PC-3 (cell line): ENCODE data around the gene NAA25. TPM values are rescaled to one million over a fixed set of nuclear protein-coding genes. Genes with fewer than 3 reads are reported as not detected.
A peak's percentile ranks its signal among the peaks of the same experiment; 100 is the strongest.

Source experiments
- ATAC-seq: fragments of 200-7000 bp; cut with Tn5 transposase; 2 replicates; pipeline ENCODE4 v1.9.1; 2020; ENCODE audit warnings: mild to moderate bottlenecking, moderate library complexity
- BruUV-seq: library from RNA; stranded (reverse); fragments of 400-500 nt; replicated peaks from 2 replicates; lab custom pipeline; 2021; lab: Mats Ljungman, UMichigan
- CTCF ChIA-PET: fragments of 300-600 bp; sonication (Branson Sonifier 250); formaldehyde crosslinking; loops from one replicate; lab custom pipeline; 2022; ENCODE audit warnings: antibody characterized with exemption; lab: Charles Lee
- POLR2A ChIA-PET: fragments of 300-600 bp; sonication (Branson Sonifier 250); formaldehyde crosslinking; loops from one replicate; lab custom pipeline; 2022; ENCODE audit warnings: antibody characterized with exemption; ENCODE audit not compliant: unreplicated experiment; lab: Charles Lee
- DNase-seq: peaks from one replicate; pipeline ENCODE4 v3.0.0-alpha.2; 2015
- H2AFZ ChIP-seq: fragments of 300-600 bp; sonication (generic); 2 replicates; pipeline ENCODE4 v1.6.0; 2016; ENCODE audit warnings: antibody characterized with exemption, low read length
- H3F3A ChIP-seq: fragments of 300-600 bp; sonication (generic); one replicate; pipeline ENCODE4 v1.6.0; 2017; ENCODE audit warnings: antibody characterized with exemption, low read length, control low read depth, mild to moderate bottlenecking; ENCODE audit not compliant: unreplicated experiment
- H3K27ac ChIP-seq: fragments of 300-600 bp; sonication (generic); 2 replicates; pipeline ENCODE4 v1.5.1; 2016; ENCODE audit warnings: mild to moderate bottlenecking, low read length
- H3K27me3 ChIP-seq: fragments of 300-600 bp; sonication (generic); 2 replicates; pipeline ENCODE4 v1.6.1; 2016; ENCODE audit warnings: low read length, mixed read lengths
- H3K36me3 ChIP-seq: fragments of 300-600 bp; sonication (generic); 2 replicates; pipeline ENCODE4 v1.6.1; 2016; ENCODE audit warnings: low read depth, mixed run types, low read length, mixed read lengths
- H3K4me1 ChIP-seq: fragments of 300-600 bp; sonication (generic); 2 replicates; pipeline ENCODE4 v1.5.1; 2016; ENCODE audit warnings: low read length; ENCODE audit not compliant: insufficient read depth
- H3K4me2 ChIP-seq: fragments of 300-600 bp; sonication (generic); 2 replicates; pipeline ENCODE4 v1.6.0; 2016; ENCODE audit warnings: low read length
- H3K4me3 ChIP-seq: fragments of 300-600 bp; sonication (generic); 2 replicates; pipeline ENCODE4 v1.5.1; 2016; ENCODE audit warnings: mild to moderate bottlenecking, low read length, mixed read lengths
- H3K79me2 ChIP-seq: fragments of 300-600 bp; sonication (generic); 2 replicates; pipeline ENCODE4 v1.6.1; 2017; ENCODE audit warnings: low read length, mixed read lengths
- H3K9ac ChIP-seq: fragments of 300-600 bp; sonication (generic); 2 replicates; pipeline ENCODE4 v1.6.0; 2016; ENCODE audit warnings: mild to moderate bottlenecking, low read length
- H3K9me2 ChIP-seq: fragments of 300-600 bp; sonication (generic); replicated peaks from 2 replicates; pipeline ENCODE4 v1.6.1; 2016; ENCODE audit warnings: mixed run types, low read length, mixed read lengths
- H3K9me3 ChIP-seq: fragments of 300-600 bp; sonication (generic); 2 replicates; pipeline ENCODE4 v1.6.1; 2016; ENCODE audit warnings: low read length, mixed read lengths
- H4K20me1 ChIP-seq: fragments of 300-600 bp; sonication (generic); 2 replicates; pipeline ENCODE4 v1.6.1; 2016; ENCODE audit warnings: low read length, mixed read lengths
- CTCF ChIP-seq: fragments of 300-600 bp; sonication (generic); conservative IDR thresholded peaks from 2 replicates; pipeline ENCODE4 v1.5.1; 2017; ENCODE audit warnings: antibody characterized with exemption, low read depth, mild to moderate bottlenecking, low read length
- EZH2 ChIP-seq: fragments of 300-600 bp; sonication (generic); IDR thresholded peaks from one replicate; pipeline ENCODE4 v1.6.1; 2017; ENCODE audit warnings: antibody characterized with exemption, mild to moderate bottlenecking, low read length; ENCODE audit not compliant: unreplicated experiment
- EZH2phosphoT487 ChIP-seq: fragments of 300-600 bp; sonication (generic); IDR thresholded peaks from 2 replicates; pipeline ENCODE4 v1.6.1; 2018; ENCODE audit warnings: mild to moderate bottlenecking, antibody characterized with exemption, low read length, borderline replicate concordance
- intact Hi-C: fragments of 100-400 bp; cut with micrococcal nuclease; formaldehyde crosslinking; loops from 2 replicates; pipeline ENCODE4 v1.9.0; 2023
- total RNA-seq: library from RNA; depleted of rRNA; stranded (reverse); fragments of >200 nt; gene quantifications from 2 replicates; pipeline ENCODE4 v1.2.3, GENCODE V29; 2014

NAA25 gene
- total RNA-seq, 1 experiment from 2014 or later, result 33.3 TPM

- H3K36me3 ChIP-seq, result peaks cover 61% of the 10 kb centered on the region
- CTCF ChIA-PET, result no interaction called here
- intact Hi-C loops, result no loop called here
- H3K79me2 ChIP-seq, result peaks cover 94% of the 10 kb centered on the region
- peaks cover 37% of the 10 kb centered on the region for H4K20me1 ChIP-seq
- no TSS peak for BruUV-seq
- no peaks in the 10 kb centered on the region for H3K27me3 ChIP-seq
- ATAC-seq (no peak), DNase-seq (no peak)
- no peak overlapping the region for H3K4me2 ChIP-seq
- H3K4me3 ChIP-seq, result no peak overlapping the region
- peaks cover 6% of the 10 kb centered on the region for H3F3A ChIP-seq
- peaks cover 12% of the 10 kb centered on the region for H3K4me1 ChIP-seq
- H3K9ac ChIP-seq, result no peak overlapping the region
- TF ChIP-seq CTCF, result no peak
- TF ChIP-seq EZH2, result no peak
- no peak for TF ChIP-seq EZH2phosphoT487
- H2AFZ ChIP-seq, result no peak overlapping the region
- H3K9me2 ChIP-seq, result no peaks in the 10 kb centered on the region
- H3K27ac ChIP-seq, result no peak overlapping the region
- no peaks in the 10 kb centered on the region for H3K9me3 ChIP-seq
- POLR2A ChIA-PET, result no interaction called here
Observed at GRCh38 chr12:112091563-112091962, 17.0 kb downstream of the NAA25 start.

GRCh38 chr12:112087851-112088250 lies 20.7 kb downstream of the NAA25 start:
- ChIA-PET CTCF (no interaction called here), POLR2A (no interaction called here)
- Histone ChIP-seq H3K9me3 (no peaks in the 10 kb centered on the region), H3K9me2 (no peaks in the 10 kb centered on the region), H3K27ac (no peak overlapping the region), H3K4me2 (no peak overlapping the region), H3K4me3 (no peak overlapping the region), H2AFZ (no peak overlapping the region), H3K4me1 (peaks cover 6% of the 10 kb centered on the region), H4K20me1 (peaks cover 30% of the 10 kb centered on the region), H3K27me3 (no peaks in the 10 kb centered on the region), H3K79me2 (peaks cover 77% of the 10 kb centered on the region), H3K9ac (no peak overlapping the region), H3F3A (peaks cover 4% of the 10 kb centered on the region), H3K36me3 (peaks cover 62% of the 10 kb centered on the region)
- BruUV-seq, result no TSS peak
- no peak for DNase-seq
- TF ChIP-seq EZH2 (no peak), EZH2phosphoT487 (no peak), CTCF (no peak)
- intact Hi-C loops, result loop anchor here (1.0 to 2.0 kb wide), 3 partner anchors 37 to 143 kb away; partner anchors contain the start of gene TRAFD1
- no peak for ATAC-seq

GRCh38 chr12:112087055-112087850 lies 21.3 kb downstream of the NAA25 start:
- DNase-seq (no peak), ATAC-seq (peak; percentile 27)
- Histone ChIP-seq H3K4me3 (no peak overlapping the region), H3K9ac (no peak overlapping the region), H2AFZ (no peak overlapping the region), H3K27me3 (no peaks in the 10 kb centered on the region), H3K4me1 (peaks cover 6% of the 10 kb centered on the region), H3F3A (peaks cover 4% of the 10 kb centered on the region), H3K9me2 (no peaks in the 10 kb centered on the region), H3K79me2 (peaks cover 74% of the 10 kb centered on the region), H3K27ac (no peak overlapping the region), H4K20me1 (peaks cover 29% of the 10 kb centered on the region), H3K36me3 (peaks cover 59% of the 10 kb centered on the region), H3K4me2 (no peak overlapping the region), H3K9me3 (no peaks in the 10 kb centered on the region)
- ChIA-PET CTCF (interaction anchor here (0.6 to 0.8 kb wide), 3 partner anchors 14 to 111 kb away, joined by 3 to 7 read pairs (median 3); no protein-coding TSS in a partner anchor), POLR2A (no interaction called here)
- BruUV-seq, result TSS peak; percentile 10
- intact Hi-C loops, result loop anchor here (1.0 to 2.0 kb wide), 3 partner anchors 38 to 142 kb away; partner anchors contain the start of gene TRAFD1
- TF ChIP-seq EZH2, result no peak
- no peak for TF ChIP-seq EZH2phosphoT487
- TF ChIP-seq CTCF, result peak; percentile 57
